Activated naive CD8-positive, alpha-beta T cell treated with anti-CD3 and anti-CD28 coated beads, Interleukin-2, amount 50 U/mL, for 24 hours (primary cell): Measurements from ENCODE around the gene MUC5B.
A peak's percentile ranks its signal among the peaks of the same experiment; 100 is the strongest.

Experiments used
- ATAC-seq: fragments of 150-1000 bp; cut with Tn5 transposase; one replicate; pipeline ENCODE4 v1.10.0; 2021
- DNase-seq: peaks from one replicate; pipeline ENCODE4 v3.0.0; 2021
- H3K27ac Mint-ChIP-seq: one replicate; pipeline ENCODE4 v1.8.0; 2021; ENCODE audit warnings: mild to moderate bottlenecking, mixed read lengths
- H3K27me3 Mint-ChIP-seq: one replicate; pipeline ENCODE4 v1.8.0; 2021; ENCODE audit warnings: mixed read lengths
- H3K36me3 Mint-ChIP-seq: one replicate; pipeline ENCODE4 v1.8.0; 2021; ENCODE audit warnings: low read depth, mixed read lengths
- H3K4me1 Mint-ChIP-seq: one replicate; pipeline ENCODE4 v1.8.0; 2021; ENCODE audit warnings: mixed read lengths
- H3K4me3 Mint-ChIP-seq: one replicate; pipeline ENCODE4 v1.8.0; 2021; ENCODE audit warnings: mild to moderate bottlenecking, moderate library complexity, mixed read lengths
- H3K9me3 Mint-ChIP-seq: one replicate; pipeline ENCODE4 v1.8.0; 2021; ENCODE audit warnings: mixed read lengths

Gene MUC5B

DNA sequence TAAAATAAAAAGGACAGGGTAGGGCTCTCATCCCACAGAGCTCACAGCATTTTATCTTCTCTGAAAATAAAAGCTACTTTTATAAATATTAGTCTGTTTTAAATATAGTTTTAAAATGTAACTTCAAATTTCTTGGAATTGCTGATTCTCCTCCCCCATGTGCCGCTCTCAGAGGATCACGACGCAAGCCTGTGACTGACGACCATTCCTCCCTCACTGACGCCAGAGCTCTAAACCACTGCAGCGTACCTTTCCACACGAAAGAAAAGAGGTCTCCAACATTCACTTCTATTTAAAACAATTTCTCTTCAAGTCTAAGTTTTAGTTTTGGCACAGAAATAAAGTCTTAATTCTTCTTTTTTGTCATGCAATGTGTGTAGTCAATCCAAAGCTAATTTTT lies 77.3 kb downstream of the MUC5B start:
- H3K9me3 Mint-ChIP-seq, result no peaks in the 10 kb centered on the region
- ATAC-seq, result no peak

DNA sequence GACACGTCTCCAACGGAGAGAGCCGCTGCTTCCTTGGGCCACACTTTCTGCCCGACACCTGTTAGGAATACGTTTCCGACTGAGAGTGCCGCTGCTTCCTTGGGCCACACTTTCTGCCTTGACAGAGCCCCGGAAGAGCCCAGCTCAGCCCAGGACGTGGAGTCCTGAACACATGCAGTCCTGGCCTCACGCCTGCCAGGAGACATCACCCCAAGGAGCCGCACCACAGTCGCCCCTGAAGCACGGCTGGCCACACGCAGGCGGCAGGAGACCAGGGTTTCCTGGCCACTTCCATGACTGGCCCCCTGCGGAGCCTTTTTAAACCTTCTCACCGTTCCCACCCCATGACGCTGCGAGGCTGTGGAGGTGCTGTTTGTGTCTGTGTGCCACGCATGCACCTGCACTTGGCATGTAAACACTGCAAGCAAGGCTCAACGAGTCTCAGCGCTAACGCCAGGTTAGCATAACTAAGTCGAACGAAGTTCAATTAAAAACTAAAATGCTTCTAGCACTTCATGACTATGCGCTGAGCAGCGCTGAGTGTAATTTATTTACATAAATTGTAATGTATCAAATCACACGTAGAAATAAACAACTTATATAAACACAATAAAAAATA lies 77.8 kb downstream of the MUC5B start:
- H3K36me3 Mint-ChIP-seq, result no peaks in the 10 kb centered on the region
- H3K27me3 Mint-ChIP-seq, result no peaks in the 10 kb centered on the region
- peaks cover 2% of the 10 kb centered on the region for H3K4me1 Mint-ChIP-seq
- H3K27ac Mint-ChIP-seq, result no peak overlapping the region
- ATAC-seq (no peak), DNase-seq (no peak)
- no peak overlapping the region for H3K4me3 Mint-ChIP-seq
- no peaks in the 10 kb centered on the region for H3K9me3 Mint-ChIP-seq

More for the DNA sequence above, 77.3 kb downstream of the MUC5B start:
- Mint-ChIP-seq H3K4me1 (peaks cover 2% of the 10 kb centered on the region), H3K27me3 (no peaks in the 10 kb centered on the region), H3K27ac (no peak overlapping the region), H3K36me3 (no peaks in the 10 kb centered on the region), H3K4me3 (no peak overlapping the region)
- no peak for DNase-seq

- Mint-ChIP-seq H3K27ac (no peak overlapping the region), H3K4me3 (no peak overlapping the region), H3K27me3 (no peaks in the 10 kb centered on the region), H3K36me3 (no peaks in the 10 kb centered on the region), H3K9me3 (no peaks in the 10 kb centered on the region), H3K4me1 (peaks cover 2% of the 10 kb centered on the region)
- no peak for DNase-seq
- no peak for ATAC-seq
These were observed 78.5 kb downstream of the MUC5B start for GRCh38 chr11:1301220-1302000.

DNA sequence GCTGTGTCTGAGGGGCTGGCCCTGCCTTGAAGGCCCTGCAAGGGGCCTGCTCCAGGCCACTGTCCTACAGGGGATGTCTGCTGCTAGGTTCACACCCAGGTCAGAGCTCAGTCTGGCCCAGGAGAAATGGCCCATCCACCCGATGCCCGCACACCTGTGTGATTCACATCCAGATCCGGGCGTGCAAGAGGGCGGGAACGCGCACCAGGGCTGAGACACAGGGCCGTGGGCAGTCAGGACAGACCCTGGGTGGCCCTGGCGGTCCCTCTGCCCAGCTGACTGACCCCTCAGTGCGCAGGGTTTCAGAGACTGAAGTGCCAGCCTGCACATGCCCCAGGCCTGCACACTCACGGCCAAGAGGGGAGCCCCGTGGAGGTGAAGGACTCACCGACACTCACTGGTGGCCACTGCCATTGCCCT lies 79.2 kb downstream of the MUC5B start:
- Mint-ChIP-seq H3K27me3 (no peaks in the 10 kb centered on the region), H3K27ac (no peak overlapping the region), H3K4me3 (no peak overlapping the region), H3K36me3 (no peaks in the 10 kb centered on the region), H3K9me3 (no peaks in the 10 kb centered on the region), H3K4me1 (peaks cover 7% of the 10 kb centered on the region)
- ATAC-seq (peak; percentile 9), DNase-seq (no peak)

- Mint-ChIP-seq H3K27me3 (no peaks in the 10 kb centered on the region), H3K4me1 (peaks cover 12% of the 10 kb centered on the region), H3K4me3 (no peak overlapping the region), H3K36me3 (no peaks in the 10 kb centered on the region), H3K9me3 (no peaks in the 10 kb centered on the region), H3K27ac (no peak overlapping the region)
- ATAC-seq (no peak), DNase-seq (no peak)
These were observed 79.7 kb downstream of the MUC5B start for GRCh38 chr11:1302461-1303125.

- ATAC-seq, result no peak
- Mint-ChIP-seq H3K4me3 (no peak overlapping the region), H3K36me3 (peaks cover under 1% of the 10 kb centered on the region), H3K27ac (no peak overlapping the region), H3K9me3 (no peaks in the 10 kb centered on the region), H3K4me1 (peaks cover 19% of the 10 kb centered on the region), H3K27me3 (no peaks in the 10 kb centered on the region)
- DNase-seq, result no peak
These were observed 80.4 kb downstream of the MUC5B start for GRCh38 chr11:1303126-1303821.

- ATAC-seq, result no peak
- peaks cover 1% of the 10 kb centered on the region for H3K36me3 Mint-ChIP-seq
- no peak overlapping the region for H3K4me3 Mint-ChIP-seq
- no peak overlapping the region for H3K27ac Mint-ChIP-seq
- no peak for DNase-seq
- peaks cover 23% of the 10 kb centered on the region for H3K4me1 Mint-ChIP-seq
- H3K27me3 Mint-ChIP-seq, result no peaks in the 10 kb centered on the region
- H3K9me3 Mint-ChIP-seq, result no peaks in the 10 kb centered on the region
These were observed 81.1 kb downstream of the MUC5B start for GRCh38 chr11:1303973-1304372.

DNA sequence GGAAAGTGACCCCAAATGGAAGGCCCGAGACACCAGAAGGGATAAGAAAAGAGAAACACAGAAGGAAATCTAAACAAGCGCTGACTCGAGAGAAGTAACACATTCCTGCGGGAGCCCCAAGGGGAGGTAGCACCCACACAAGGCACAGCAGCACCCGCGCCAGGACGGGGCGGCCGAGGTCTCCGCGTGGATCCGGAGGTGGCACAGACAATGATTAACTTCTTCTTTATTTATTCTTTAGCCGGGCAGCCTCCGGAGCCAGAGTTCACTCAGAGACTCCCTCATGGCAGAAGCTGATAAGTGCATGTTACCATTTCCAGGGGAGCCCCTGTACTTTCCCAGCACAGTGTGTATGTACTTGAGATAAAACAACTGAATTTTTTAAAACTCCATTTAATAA lies 81.5 kb downstream of the MUC5B start:
- Mint-ChIP-seq H3K4me3 (no peak overlapping the region), H3K9me3 (no peaks in the 10 kb centered on the region)

GRCh38 chr11:1305063-1305495 lies 82.2 kb downstream of the MUC5B start:
- Mint-ChIP-seq H3K4me3 (no peak overlapping the region), H3K27me3 (no peaks in the 10 kb centered on the region), H3K9me3 (no peaks in the 10 kb centered on the region), H3K27ac (no peak overlapping the region), H3K36me3 (peaks cover 1% of the 10 kb centered on the region), H3K4me1 (peaks cover 23% of the 10 kb centered on the region)
- no peak for ATAC-seq
- DNase-seq, result no peak

More for the DNA sequence above, 81.5 kb downstream of the MUC5B start:
- Mint-ChIP-seq H3K27me3 (no peaks in the 10 kb centered on the region), H3K36me3 (peaks cover 1% of the 10 kb centered on the region), H3K27ac (no peak overlapping the region), H3K4me1 (peaks cover 23% of the 10 kb centered on the region)
- DNase-seq (no peak), ATAC-seq (no peak)

- ATAC-seq (no peak), DNase-seq (no peak)
- Mint-ChIP-seq H3K4me3 (no peak overlapping the region), H3K27ac (no peak overlapping the region), H3K27me3 (no peaks in the 10 kb centered on the region), H3K36me3 (peaks cover 3% of the 10 kb centered on the region), H3K4me1 (peaks cover 26% of the 10 kb centered on the region), H3K9me3 (no peaks in the 10 kb centered on the region)
These were observed 82.7 kb downstream of the MUC5B start for GRCh38 chr11:1305501-1306056.

GRCh38 chr11:1306186-1307162 lies 83.6 kb downstream of the MUC5B start:
- no peak overlapping the region for H3K27ac Mint-ChIP-seq
- ATAC-seq (no peak), DNase-seq (no peak)
- peaks cover 35% of the 10 kb centered on the region for H3K4me1 Mint-ChIP-seq
- H3K36me3 Mint-ChIP-seq, result peaks cover 10% of the 10 kb centered on the region
- no peaks in the 10 kb centered on the region for H3K27me3 Mint-ChIP-seq
- H3K4me3 Mint-ChIP-seq, result no peak overlapping the region
- peaks cover 3% of the 10 kb centered on the region for H3K9me3 Mint-ChIP-seq

DNA sequence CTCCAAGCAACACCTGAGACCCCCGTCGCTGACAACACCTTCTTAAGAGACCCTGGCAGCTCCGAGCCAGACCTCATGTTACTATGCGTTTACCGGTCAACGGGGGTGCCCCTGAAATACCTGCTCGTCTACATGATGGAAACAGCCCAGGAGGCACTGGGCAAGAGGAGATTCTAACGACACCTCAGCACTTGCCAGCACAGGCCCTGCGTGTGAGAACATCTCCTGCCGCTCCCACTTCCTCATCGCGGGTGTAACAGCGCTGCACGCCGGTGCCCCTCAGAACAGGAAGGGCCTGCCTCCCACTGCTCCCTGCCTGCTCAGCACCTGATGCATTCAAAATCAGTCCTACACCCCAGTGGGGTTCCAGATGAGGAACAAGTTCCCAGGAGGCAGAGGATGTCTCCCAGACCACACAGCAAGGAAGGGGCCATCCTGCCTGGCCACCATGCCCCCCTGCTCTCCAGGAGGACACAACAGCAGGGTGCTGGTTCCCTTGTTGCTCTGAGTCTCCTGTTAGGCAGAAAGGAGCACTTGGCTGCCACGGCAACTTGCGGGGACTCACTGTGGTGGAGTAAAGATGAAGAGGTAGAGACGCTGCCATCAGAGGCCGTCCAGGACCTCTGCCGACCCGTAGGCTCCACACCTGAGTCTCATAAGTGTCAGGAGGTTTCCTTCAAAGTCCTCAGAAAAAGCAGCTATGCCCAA lies 84.5 kb downstream of the MUC5B start:
- peaks cover 38% of the 10 kb centered on the region for H3K4me1 Mint-ChIP-seq
- peak overlapping the region; percentile 18 for H3K27ac Mint-ChIP-seq

More for the DNA sequence above, 84.5 kb downstream of the MUC5B start:
- Mint-ChIP-seq H3K36me3 (peaks cover 16% of the 10 kb centered on the region), H3K4me3 (peak overlapping the region; percentile 74), H3K9me3 (peaks cover 9% of the 10 kb centered on the region), H3K27me3 (no peaks in the 10 kb centered on the region)
- ATAC-seq (no peak), DNase-seq (no peak)
